ENCODE measurements around the gene FAAH.

DNA sequence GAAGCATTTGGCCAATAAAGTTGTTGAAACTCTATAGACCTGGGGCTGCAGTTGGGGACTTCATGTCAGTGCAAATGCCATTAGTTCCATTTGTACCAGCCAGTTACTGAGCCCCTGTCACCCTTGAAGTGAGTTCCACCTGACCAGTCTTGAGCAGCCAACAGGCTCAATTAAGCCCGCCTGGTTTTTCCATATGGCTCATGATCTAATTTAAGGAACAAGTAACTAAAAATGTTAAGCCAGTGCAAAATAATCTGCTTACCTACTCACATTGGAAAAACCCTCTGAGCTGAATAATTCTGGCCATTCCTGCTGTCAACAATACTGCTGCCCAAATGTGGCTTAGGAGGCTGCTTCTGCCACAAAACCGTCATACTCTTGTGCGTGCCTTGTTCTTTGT lies 32.0 kb upstream of the FAAH start:
- TF ChIP-seq, protein P1, sequence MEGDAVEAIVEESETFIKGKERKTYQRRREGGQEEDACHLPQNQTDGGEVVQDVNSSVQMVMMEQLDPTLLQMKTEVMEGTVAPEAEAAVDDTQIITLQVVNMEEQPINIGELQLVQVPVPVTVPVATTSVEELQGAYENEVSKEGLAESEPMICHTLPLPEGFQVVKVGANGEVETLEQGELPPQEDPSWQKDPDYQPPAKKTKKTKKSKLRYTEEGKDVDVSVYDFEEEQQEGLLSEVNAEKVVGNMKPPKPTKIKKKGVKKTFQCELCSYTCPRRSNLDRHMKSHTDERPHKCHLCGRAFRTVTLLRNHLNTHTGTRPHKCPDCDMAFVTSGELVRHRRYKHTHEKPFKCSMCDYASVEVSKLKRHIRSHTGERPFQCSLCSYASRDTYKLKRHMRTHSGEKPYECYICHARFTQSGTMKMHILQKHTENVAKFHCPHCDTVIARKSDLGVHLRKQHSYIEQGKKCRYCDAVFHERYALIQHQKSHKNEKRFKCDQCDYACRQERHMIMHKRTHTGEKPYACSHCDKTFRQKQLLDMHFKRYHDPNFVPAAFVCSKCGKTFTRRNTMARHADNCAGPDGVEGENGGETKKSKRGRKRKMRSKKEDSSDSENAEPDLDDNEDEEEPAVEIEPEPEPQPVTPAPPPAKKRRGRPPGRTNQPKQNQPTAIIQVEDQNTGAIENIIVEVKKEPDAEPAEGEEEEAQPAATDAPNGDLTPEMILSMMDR (IDR thresholded peaks at IDR 0.05 in 2 of 3, conservative IDR thresholded peaks at IDR 0.05 in 1 of 3; ENCODE audit: control insufficient read depth in 2 of 3, extremely low read depth in 1 of 3, insufficient read depth in 1 of 3, low read depth in 3 of 3, low read length in 3 of 3) = no peak
- no peak for TF ChIP-seq ZBED1 (IDR thresholded peaks at IDR 0.05; ENCODE audit: borderline replicate concordance)
- TF ChIP-seq POLR2A (IDR thresholded peaks at IDR 0.05; ENCODE audit: low read depth, low read length) = no peak
- TF ChIP-seq, protein P2, sequence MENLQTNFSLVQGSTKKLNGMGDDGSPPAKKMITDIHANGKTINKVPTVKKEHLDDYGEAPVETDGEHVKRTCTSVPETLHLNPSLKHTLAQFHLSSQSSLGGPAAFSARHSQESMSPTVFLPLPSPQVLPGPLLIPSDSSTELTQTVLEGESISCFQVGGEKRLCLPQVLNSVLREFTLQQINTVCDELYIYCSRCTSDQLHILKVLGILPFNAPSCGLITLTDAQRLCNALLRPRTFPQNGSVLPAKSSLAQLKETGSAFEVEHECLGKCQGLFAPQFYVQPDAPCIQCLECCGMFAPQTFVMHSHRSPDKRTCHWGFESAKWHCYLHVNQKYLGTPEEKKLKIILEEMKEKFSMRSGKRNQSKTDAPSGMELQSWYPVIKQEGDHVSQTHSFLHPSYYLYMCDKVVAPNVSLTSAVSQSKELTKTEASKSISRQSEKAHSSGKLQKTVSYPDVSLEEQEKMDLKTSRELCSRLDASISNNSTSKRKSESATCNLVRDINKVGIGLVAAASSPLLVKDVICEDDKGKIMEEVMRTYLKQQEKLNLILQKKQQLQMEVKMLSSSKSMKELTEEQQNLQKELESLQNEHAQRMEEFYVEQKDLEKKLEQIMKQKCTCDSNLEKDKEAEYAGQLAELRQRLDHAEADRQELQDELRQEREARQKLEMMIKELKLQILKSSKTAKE (IDR thresholded peaks at IDR 0.05; ENCODE audit: low read depth, poor library complexity, severe bottlenecking) = no peak
- TF ChIP-seq HCFC1 (IDR thresholded peaks at IDR 0.05; ENCODE audit: low read length) = no peak
- TF ChIP-seq, protein P3, sequence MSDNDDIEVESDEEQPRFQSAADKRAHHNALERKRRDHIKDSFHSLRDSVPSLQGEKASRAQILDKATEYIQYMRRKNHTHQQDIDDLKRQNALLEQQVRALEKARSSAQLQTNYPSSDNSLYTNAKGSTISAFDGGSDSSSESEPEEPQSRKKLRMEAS (IDR thresholded peaks at IDR 0.05; ENCODE audit: low read depth, low read length) = no peak
- TF ChIP-seq TCF3 (IDR thresholded peaks at IDR 0.05; ENCODE audit: borderline replicate concordance, insufficient read depth, low read depth, low read length) = no peak
